ENCODE measurements around the gene PCCB.

The PCCB gene

GRCh38 chr3:136250059-136250902 lies at the start of gene PCCB:
TSS of gene PCCB (plus strand) at chr3:136250340. CDS start at chr3:136250376, 36 bp downstream.
- DNase-seq (ENCODE audit: low read depth) = peak; percentile 95

GRCh38 chr3:136207489-136208115 lies 42.5 kb upstream of the PCCB start:
- no peak for DNase-seq (ENCODE audit: low read depth)

- peak; percentile 90 for DNase-seq (ENCODE audit: low read depth)
These were observed 40.2 kb upstream of the PCCB start for GRCh38 chr3:136209921-136210320.

DNA sequence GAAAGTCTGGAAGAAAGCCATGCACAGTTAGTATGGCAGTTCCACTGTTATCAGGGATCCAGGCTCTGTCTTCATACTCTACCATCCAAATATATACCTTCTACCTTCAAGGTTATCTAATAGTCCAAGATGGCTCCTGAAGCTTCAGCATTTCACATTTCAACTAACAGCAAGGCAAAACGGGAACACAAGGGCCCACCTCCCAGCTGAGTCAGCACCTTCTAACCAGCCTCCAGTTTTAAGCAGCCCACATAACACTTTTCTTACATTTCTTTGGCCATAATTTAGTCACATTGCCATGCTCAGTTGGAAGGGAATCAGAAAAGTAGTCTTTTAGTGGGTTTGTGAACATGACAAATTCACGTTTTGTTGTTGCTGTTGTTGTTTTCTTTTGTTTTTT lies 38.6 kb upstream of the PCCB start:
- no peak for DNase-seq (ENCODE audit: low read depth)

DNA sequence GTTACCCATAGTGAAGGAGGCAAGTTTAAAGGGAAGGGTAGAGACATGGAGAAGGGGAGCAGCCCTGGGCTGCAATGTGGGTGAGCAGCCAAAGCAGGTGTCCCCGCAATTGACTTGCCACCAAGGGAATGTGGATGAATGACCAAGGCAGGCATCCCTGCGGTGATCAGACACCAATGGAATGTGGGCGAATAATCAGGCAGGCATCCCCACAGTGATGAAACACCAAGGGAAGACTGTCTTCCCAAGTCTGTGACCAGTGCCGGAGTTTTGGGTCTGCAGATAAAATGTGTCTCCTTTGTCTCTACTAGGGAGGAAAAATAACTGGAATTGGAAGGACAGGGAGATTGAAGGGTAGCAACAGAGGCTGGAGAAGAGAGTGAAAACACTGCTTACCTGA lies 27.4 kb upstream of the PCCB start:
- peak; percentile 10 for DNase-seq (ENCODE audit: low read depth)

GRCh38 chr3:136232413-136232812 lies 17.7 kb upstream of the PCCB start:
- DNase-seq (ENCODE audit: low read depth) = no peak

DNA sequence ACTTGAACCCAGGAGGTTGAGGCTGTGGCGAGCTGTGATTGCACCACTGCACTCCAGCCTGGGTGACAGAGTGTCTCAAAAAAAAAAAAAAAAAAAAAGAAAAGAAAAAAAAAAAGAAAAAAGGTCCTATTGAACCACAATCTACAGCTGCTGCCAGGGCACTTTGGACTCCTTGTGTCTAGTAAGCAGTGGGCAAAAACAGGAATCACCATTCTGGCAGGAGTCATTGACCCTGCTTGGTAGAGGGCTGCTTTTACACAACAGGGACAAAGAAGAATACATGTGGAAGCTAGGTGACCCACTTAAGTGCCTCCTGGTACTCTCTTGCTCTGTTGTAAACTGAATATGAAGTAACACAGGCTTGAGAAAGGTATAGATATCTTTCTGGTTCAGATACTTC lies 14.6 kb upstream of the PCCB start:
- no peak for DNase-seq (ENCODE audit: low read depth)

- DNase-seq (ENCODE audit: low read depth) = no peak
These were observed 14.0 kb upstream of the PCCB start for GRCh38 chr3:136236109-136236508.

GRCh38 chr3:136237103-136237502 lies 13.0 kb upstream of the PCCB start:
- DNase-seq (ENCODE audit: low read depth) = no peak

DNA sequence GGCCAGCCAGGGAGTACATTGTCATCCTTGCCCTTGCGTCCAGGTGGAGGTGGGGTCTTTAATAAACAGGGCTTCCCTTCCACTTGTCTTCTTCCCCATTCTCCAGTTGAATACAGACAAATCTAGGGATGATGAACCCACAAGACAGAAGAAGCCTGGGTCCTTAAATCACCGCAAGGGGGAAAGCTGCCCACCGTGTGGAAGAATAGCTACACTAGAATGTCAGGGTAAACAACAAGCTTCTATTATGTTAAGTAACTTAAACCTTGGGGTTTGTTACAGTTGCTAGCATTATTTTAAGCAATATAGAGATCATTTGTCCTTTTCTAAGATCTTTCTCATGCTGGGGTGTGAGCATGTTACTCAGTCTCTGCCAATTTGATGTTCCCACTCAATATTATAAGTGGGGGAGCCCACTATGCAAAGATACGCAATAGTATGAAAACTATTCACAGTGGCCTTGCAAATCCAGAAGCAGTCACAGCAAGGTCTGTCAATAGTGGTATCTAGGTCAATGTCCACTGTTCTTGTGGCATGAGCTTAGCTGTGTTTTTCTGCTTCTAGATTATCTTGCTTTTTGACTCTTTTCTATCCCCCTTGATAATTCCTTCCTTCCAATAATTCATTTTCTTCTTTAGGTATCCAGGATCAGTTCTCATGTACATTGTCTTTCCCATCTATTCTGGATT lies 12.0 kb upstream of the PCCB start:
- no peak for DNase-seq (ENCODE audit: low read depth)

- DNase-seq (ENCODE audit: low read depth) = no peak
These were observed 11.0 kb upstream of the PCCB start for GRCh38 chr3:136239094-136239493.

GRCh38 chr3:136245691-136246090 lies 4.4 kb upstream of the PCCB start:
- DNase-seq (ENCODE audit: low read depth) = no peak

- no peak for DNase-seq (ENCODE audit: low read depth)
These were observed 2.7 kb upstream of the PCCB start for GRCh38 chr3:136247436-136247835.

DNA sequence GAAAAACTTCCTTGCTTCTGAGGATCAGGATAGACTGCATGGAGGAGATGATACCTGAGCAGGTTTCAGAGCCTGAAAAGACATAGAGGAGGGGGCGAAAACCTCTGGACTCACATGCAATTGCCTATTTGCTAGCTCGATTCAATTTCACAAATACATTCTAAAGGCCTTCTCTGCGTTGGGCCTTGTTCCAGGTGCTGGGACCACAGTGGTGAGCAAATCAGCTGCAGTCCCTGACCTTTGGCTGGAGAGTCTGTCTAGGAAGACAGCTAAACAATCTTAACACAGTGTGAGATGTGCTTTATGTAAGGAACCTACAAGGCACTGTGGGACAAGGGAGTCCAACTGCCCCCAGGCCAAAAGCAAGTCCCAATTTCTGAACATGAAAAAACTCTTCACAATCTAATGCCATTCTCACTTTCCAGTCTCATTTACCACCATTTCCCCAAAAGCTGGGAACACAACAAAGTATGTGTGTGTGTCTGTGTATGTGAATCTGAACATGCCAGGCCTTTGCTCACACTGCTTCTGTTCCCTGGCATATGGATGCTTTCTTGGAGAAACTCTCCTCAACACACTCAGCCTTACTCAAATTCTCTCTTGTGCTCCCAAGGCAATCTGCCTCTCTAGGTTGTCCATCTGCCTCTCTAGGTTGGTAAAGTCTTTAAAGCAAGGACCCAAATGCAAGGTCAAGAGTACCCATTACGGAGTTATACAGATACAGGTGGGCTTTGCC lies 2.1 kb upstream of the PCCB start:
- no peak for DNase-seq (ENCODE audit: low read depth)

- DNase-seq (ENCODE audit: low read depth) = no peak
These were observed 1.0 kb upstream of the PCCB start for GRCh38 chr3:136249091-136249490.

DNA sequence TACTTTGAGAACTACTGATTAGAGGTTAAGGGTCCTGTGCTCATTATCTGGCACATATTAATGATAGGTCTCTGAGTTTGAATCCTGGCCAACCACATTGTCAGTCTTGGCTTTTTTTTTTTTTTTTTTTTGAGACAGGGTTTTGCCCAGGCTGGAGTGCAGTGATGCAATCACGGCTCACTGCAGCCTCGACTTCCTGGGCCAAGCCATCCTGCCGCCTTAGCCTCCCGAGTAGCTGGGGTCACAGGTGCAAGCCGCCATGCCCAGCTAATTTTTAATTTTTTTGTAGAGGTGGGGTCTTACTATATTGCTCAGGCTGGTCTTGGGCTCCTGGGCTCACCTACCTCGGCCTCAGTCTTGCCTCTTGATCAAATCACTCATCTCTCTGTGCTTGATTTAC lies 547 bp upstream of the PCCB start:
- no peak for DNase-seq (ENCODE audit: low read depth)

DNA sequence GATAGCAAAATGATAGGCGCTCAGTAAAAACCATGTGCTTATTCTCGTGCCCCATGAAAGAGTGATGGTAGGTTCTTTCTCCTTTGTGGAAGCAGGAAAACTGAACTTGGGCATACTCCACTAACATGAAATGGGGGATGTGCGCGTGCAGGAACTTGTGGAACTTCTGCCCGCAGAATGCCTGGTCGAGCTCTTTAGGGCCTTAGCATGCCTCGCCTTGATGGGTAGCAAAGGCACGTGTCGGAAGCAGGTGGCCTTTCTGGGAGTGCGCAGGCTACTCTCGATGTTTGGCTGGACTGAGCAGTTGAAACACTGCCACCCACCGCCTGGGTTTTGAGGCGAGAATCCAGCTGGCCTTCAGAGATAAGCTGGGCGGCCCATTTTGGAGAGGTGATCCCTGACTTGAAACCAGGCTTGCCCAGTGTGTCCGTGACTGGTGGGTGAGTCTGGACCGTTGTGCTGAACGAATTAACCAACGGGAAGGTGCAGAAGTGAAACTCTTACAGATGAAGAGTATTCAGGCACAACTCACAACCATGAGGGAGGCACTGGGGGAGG lies 842 bp downstream of the PCCB start:
- DNase-seq (ENCODE audit: low read depth) = peak; percentile 49

DNA sequence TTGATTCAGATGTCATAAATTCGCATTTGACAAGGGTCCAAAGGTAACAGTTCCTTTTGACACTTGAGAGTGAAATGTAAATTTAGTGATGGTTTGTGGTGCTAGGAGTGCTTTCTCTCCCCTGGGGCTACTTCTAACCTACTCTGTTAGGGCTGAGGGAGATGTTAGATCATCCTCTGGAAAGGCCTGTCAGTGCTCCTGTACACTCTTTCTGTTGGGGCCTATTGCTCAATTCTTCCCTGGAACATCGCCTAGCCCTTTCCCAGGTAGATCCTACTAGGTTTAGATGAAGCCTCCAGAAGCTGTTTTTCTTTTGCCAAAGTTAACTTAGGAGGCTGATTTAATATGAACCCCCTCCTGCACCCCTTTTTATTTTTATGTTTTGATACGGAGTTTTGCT lies 1.4 kb downstream of the PCCB start:
- DNase-seq (ENCODE audit: low read depth) = peak; percentile 16

- DNase-seq (ENCODE audit: low read depth) = no peak
These were observed 5.7 kb downstream of the PCCB start for GRCh38 chr3:136255672-136256406.

DNA sequence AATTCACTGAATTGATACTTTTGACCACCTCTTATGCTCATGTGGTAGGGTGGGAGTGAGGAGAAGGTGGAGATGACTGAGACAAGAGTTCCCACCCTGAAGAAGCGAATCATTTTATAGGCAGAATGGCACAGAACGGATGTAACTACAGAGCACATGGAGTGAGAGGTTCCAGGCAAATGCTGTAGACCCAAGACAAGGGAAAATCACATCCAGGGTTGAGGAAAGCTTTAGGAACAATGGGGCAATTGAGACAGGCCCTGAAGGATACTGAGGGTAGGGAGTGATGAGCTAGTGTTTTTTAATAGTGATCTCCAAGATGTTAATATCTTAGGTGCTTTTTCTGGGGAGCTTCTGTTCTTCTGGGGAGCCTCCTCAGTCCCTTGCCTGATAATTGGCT lies 8.1 kb downstream of the PCCB start:
- no peak for DNase-seq (ENCODE audit: low read depth)

- DNase-seq (ENCODE audit: low read depth) = no peak
These were observed 11.7 kb downstream of the PCCB start for GRCh38 chr3:136261826-136262225.
